ENCODE measurements around the gene C17orf50.

Gene C17orf50

DNA sequence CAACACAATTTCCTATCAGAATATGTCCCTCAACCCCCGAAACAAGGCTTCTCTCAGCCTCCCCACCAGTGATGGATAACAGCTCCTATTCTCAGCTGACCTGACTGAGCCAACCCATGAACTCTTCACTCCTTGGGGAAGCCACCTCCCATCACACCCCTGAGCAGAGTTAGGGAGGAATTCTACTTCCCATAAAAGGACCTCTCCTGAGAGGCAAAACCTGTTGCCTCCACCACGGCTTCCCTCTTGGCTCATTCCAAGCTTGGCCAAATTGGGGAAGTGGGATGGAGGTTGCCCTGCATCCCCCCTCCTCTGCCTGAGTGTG lies 34.9 kb upstream of the C17orf50 start:
- H3K4me1 ChIP-seq (ENCODE audit: control insufficient read depth, insufficient read depth, low read length, poor library complexity, severe bottlenecking), result peaks cover 4% of the 10 kb centered on the region
- H3K9me3 ChIP-seq (ENCODE audit: control insufficient read depth, low read length), result no peaks in the 10 kb centered on the region
- H3K27me3 ChIP-seq (replicated peaks; ENCODE audit: control insufficient read depth, insufficient read depth, low read length, poor library complexity, severe bottlenecking), result no peaks in the 10 kb centered on the region
- no peak overlapping the region for H3K27ac ChIP-seq (ENCODE audit: insufficient read depth, low read length, poor library complexity, severe bottlenecking)
- peaks cover 50% of the 10 kb centered on the region for H3K36me3 ChIP-seq (ENCODE audit: control insufficient read depth, insufficient read depth, low read length)
- H3K4me3 ChIP-seq (ENCODE audit: insufficient read depth, low read depth, low read length, poor library complexity, severe bottlenecking), result no peak overlapping the region
- no peak for DNase-seq

DNA sequence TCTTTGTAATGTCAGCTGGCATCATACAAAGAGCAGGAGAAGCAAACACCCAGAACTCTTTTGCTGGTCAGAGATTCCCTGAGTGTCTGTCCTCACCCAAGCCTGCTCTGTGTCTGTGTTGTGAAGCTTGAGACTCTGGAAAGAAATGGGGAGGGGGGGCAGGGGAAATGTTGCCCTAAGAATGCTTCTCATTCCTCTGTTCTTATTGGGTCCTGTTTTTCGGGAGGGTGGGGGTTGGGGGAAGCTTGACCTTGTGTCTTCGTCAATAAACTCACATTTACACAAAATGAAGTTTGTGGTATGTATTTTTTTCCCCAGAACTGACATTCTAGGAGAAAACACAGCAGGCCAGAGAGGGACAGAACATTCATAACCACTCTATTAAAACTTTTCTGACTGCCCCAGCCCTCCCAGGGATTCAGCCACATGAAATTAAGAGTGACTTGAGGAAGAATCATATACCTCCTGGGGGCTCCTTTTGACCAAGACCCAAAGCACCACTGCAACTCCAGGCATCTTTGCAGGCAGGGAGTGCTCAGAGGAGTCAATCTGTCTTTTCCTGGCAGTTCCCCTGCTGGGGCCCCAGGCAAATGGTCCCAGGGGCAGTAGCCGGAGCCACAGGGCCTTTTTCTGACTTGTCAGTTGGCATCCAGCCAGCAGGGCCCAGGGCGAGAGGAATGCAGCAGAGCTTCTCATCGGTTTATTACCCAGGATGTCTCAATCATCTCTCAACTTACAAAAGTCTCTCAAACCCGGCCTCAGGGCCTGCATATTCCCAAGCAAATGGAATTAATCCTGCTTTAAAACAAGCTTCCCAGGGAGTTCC lies 34.3 kb upstream of the C17orf50 start:
- DNase-seq, result no peak
- Histone ChIP-seq H3K4me1 (ENCODE audit: control insufficient read depth, insufficient read depth, low read length, poor library complexity, severe bottlenecking) (peaks cover 9% of the 10 kb centered on the region), H3K27me3 (replicated peaks; ENCODE audit: control insufficient read depth, insufficient read depth, low read length, poor library complexity, severe bottlenecking) (no peaks in the 10 kb centered on the region), H3K36me3 (ENCODE audit: control insufficient read depth, insufficient read depth, low read length) (peaks cover 46% of the 10 kb centered on the region), H3K4me3 (ENCODE audit: insufficient read depth, low read depth, low read length, poor library complexity, severe bottlenecking) (no peak overlapping the region), H3K27ac (ENCODE audit: insufficient read depth, low read length, poor library complexity, severe bottlenecking) (no peak overlapping the region), H3K9me3 (ENCODE audit: control insufficient read depth, low read length) (no peaks in the 10 kb centered on the region)

DNA sequence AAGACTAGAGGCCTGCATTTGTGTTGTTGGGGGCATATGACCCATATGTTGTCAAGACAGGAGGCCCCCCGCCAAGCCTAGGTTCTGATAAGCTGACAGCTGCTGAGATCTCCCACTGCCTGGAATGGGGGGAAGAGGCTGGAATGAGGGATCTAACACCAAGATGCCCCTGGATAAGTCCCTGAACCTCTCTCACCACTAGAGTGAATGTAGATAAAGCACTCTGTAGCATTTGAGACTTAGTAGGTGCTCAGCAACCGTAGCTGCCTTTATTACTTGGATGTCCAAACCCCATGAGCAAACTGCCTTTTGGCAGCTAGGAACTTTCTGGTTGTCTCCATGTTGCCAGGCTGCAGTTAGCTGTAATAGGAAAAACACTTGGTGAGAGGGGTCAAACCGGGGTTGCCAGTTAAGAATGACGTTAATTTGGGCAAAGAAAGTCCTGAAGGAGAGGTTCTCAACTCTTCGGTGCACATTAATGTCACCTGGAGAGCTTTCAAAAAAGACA lies 33.7 kb upstream of the C17orf50 start:
- no peaks in the 10 kb centered on the region for H3K27me3 ChIP-seq (replicated peaks; ENCODE audit: control insufficient read depth, insufficient read depth, low read length, poor library complexity, severe bottlenecking)
- peaks cover 9% of the 10 kb centered on the region for H3K4me1 ChIP-seq (ENCODE audit: control insufficient read depth, insufficient read depth, low read length, poor library complexity, severe bottlenecking)
- no peak overlapping the region for H3K27ac ChIP-seq (ENCODE audit: insufficient read depth, low read length, poor library complexity, severe bottlenecking)
- DNase-seq, result no peak
- H3K9me3 ChIP-seq (ENCODE audit: control insufficient read depth, low read length), result no peaks in the 10 kb centered on the region
- peaks cover 40% of the 10 kb centered on the region for H3K36me3 ChIP-seq (ENCODE audit: control insufficient read depth, insufficient read depth, low read length)
- H3K4me3 ChIP-seq (ENCODE audit: insufficient read depth, low read depth, low read length, poor library complexity, severe bottlenecking), result no peak overlapping the region

DNA sequence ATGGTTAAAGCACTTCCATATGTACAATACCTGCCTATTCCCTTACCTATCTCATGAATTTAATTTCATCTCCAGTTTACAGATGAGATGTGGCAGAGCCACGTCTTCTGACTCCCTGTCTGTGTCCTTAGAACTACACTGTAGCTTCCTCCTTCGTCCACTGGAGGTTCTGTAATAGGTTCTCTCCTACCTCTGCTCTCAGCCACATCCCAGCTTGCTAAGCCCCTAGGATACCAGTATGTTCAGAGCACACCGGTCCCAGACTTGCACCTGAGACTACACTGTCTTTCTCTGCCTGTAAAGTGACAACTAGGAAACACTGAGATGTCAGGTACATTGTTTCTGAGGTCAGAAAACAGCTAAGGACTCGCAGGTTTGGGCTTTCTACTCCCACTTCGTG lies 33.1 kb upstream of the C17orf50 start:
- peaks cover 9% of the 10 kb centered on the region for H3K4me1 ChIP-seq (ENCODE audit: control insufficient read depth, insufficient read depth, low read length, poor library complexity, severe bottlenecking)
- no peak overlapping the region for H3K27ac ChIP-seq (ENCODE audit: insufficient read depth, low read length, poor library complexity, severe bottlenecking)
- H3K27me3 ChIP-seq (replicated peaks; ENCODE audit: control insufficient read depth, insufficient read depth, low read length, poor library complexity, severe bottlenecking), result no peaks in the 10 kb centered on the region
- H3K4me3 ChIP-seq (ENCODE audit: insufficient read depth, low read depth, low read length, poor library complexity, severe bottlenecking), result no peak overlapping the region
- H3K9me3 ChIP-seq (ENCODE audit: control insufficient read depth, low read length), result no peaks in the 10 kb centered on the region
- no peak for DNase-seq
- H3K36me3 ChIP-seq (ENCODE audit: control insufficient read depth, insufficient read depth, low read length), result peaks cover 38% of the 10 kb centered on the region

DNA sequence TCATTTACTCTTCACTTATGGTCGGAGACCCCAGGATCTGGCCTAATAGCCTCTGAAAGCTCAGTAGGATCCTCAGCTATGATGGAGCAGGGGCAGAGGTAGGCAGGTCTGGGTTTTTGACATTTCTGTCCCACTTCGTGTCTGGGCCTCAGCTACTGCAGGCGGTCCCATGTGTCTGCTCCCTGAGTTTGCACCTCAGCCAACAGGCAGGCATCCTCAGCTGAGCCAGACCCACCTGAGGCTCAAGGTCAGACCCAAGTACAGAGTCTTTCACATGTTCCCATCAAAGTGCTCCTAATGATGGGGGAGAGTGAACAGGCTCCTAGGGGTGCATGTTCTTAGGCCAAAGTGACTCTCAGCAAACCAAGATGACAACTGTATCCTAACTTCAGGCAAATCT lies 32.1 kb upstream of the C17orf50 start:
- Histone ChIP-seq H3K27ac (ENCODE audit: insufficient read depth, low read length, poor library complexity, severe bottlenecking) (no peak overlapping the region), H3K27me3 (replicated peaks; ENCODE audit: control insufficient read depth, insufficient read depth, low read length, poor library complexity, severe bottlenecking) (no peaks in the 10 kb centered on the region), H3K36me3 (ENCODE audit: control insufficient read depth, insufficient read depth, low read length) (peaks cover 29% of the 10 kb centered on the region), H3K4me3 (ENCODE audit: insufficient read depth, low read depth, low read length, poor library complexity, severe bottlenecking) (no peak overlapping the region), H3K9me3 (ENCODE audit: control insufficient read depth, low read length) (no peaks in the 10 kb centered on the region), H3K4me1 (ENCODE audit: control insufficient read depth, insufficient read depth, low read length, poor library complexity, severe bottlenecking) (peaks cover 9% of the 10 kb centered on the region)
- DNase-seq, result no peak

DNA sequence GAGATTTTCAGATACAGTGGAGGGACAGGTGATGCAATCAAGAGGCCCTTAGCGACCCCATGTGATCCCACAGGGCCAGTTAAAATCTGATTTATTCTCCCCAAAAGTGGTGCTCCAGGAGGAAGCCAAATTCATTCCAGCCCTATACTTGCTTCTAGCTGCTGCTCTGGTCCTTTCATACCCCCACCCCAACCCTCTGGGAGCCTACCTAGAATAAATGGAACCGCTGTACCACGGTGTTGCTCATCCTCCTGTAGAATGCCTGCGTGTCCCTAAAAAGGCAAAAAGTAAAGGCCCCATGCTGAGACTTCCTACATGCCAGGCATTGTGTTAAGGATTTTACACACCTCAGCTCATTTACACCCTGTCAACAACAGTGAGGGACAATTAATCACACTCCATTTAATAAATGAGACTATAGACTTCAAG lies 31.3 kb upstream of the C17orf50 start:
- no peak overlapping the region for H3K4me3 ChIP-seq (ENCODE audit: insufficient read depth, low read depth, low read length, poor library complexity, severe bottlenecking)
- H3K36me3 ChIP-seq (ENCODE audit: control insufficient read depth, insufficient read depth, low read length), result peaks cover 20% of the 10 kb centered on the region
- peaks cover 9% of the 10 kb centered on the region for H3K4me1 ChIP-seq (ENCODE audit: control insufficient read depth, insufficient read depth, low read length, poor library complexity, severe bottlenecking)
- H3K27me3 ChIP-seq (replicated peaks; ENCODE audit: control insufficient read depth, insufficient read depth, low read length, poor library complexity, severe bottlenecking), result no peaks in the 10 kb centered on the region
- no peak overlapping the region for H3K27ac ChIP-seq (ENCODE audit: insufficient read depth, low read length, poor library complexity, severe bottlenecking)
- no peak for DNase-seq
- H3K9me3 ChIP-seq (ENCODE audit: control insufficient read depth, low read length), result no peaks in the 10 kb centered on the region

DNA sequence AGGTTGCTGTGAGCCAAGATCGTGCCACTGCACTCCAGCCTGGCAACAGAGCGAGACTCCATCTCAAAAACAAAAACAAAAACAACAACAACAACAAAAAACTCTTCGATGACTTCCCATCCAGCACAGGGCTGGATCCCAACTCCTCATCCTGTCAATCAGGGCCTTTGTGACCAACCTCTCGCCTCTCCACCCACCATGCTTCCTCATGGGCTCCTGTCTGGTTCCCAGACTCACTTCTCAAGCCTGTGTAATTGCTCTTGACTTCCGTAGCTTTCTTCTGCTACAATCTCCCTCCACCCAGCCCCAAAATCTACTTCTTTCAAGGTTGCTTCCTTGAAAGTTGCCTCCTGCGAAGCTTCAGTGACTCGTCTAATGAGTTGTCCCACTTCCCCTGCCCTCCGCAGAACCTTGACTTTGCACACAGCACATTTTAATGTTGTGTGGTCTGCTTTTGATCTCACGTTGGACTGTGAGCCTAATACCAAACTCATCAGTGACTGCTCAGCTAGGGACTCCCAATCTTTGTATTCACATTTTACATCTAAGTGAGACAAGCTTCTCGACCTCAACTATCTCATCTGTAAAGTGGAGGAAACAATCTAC lies 30.2 kb upstream of the C17orf50 start:
- Histone ChIP-seq H3K9me3 (ENCODE audit: control insufficient read depth, low read length) (no peaks in the 10 kb centered on the region), H3K4me3 (ENCODE audit: insufficient read depth, low read depth, low read length, poor library complexity, severe bottlenecking) (no peak overlapping the region), H3K27me3 (replicated peaks; ENCODE audit: control insufficient read depth, insufficient read depth, low read length, poor library complexity, severe bottlenecking) (no peaks in the 10 kb centered on the region), H3K36me3 (ENCODE audit: control insufficient read depth, insufficient read depth, low read length) (peaks cover 10% of the 10 kb centered on the region), H3K27ac (ENCODE audit: insufficient read depth, low read length, poor library complexity, severe bottlenecking) (no peak overlapping the region), H3K4me1 (ENCODE audit: control insufficient read depth, insufficient read depth, low read length, poor library complexity, severe bottlenecking) (peaks cover 9% of the 10 kb centered on the region)
- no peak for DNase-seq

DNA sequence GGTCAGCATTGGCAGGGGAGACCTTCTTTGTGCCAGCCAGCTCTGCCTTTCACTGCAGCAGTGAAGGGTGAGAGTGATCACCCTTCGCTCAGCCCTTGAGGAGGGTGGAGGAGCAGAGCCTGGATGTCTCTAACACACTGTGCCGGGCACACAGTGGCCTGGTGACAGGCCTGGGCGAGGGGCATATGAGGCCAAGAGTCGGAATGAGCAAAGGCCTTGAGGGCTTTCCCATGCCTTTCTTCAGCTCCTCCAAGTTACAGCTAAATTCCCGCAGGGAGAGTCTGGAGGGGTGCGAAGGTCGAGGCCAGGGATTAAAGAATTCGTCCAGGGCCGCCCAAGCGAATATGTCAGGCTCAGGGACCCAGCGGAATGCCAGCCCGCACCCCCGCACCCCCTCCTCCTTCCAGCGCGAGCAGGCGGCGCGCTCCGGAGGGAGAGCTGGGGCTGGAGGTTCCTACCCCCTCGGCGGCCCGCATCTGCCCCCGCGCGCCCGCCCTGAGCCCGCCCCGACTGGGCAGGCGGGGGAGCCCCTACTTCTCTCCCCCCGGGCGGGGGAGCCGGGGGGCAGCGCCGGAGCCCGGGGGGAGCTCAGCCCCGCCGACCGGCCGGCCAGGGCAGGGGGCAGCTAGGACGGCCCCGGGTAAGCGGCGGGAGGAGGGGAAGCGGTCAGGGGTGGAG lies 29.3 kb upstream of the C17orf50 start, which contains the start of gene RASL10B:
Gene RASL10B, plus strand, starts transcription at position 401 of the 678 bp plus-strand sequence. CDS start 3,546 bp downstream, outside the sequence.
- Histone ChIP-seq H3K4me1 (ENCODE audit: control insufficient read depth, insufficient read depth, low read length, poor library complexity, severe bottlenecking) (peaks cover 9% of the 10 kb centered on the region), H3K27me3 (replicated peaks; ENCODE audit: control insufficient read depth, insufficient read depth, low read length, poor library complexity, severe bottlenecking) (no peaks in the 10 kb centered on the region), H3K4me3 (ENCODE audit: insufficient read depth, low read depth, low read length, poor library complexity, severe bottlenecking) (peak within 1 kb of the TSS; percentile 48), H3K36me3 (ENCODE audit: control insufficient read depth, insufficient read depth, low read length) (peaks cover 3% of the 10 kb centered on the region), H3K27ac (ENCODE audit: insufficient read depth, low read length, poor library complexity, severe bottlenecking) (no peak within 1 kb of the TSS), H3K9me3 (ENCODE audit: control insufficient read depth, low read length) (no peaks in the 10 kb centered on the region)
- no peak for DNase-seq

DNA sequence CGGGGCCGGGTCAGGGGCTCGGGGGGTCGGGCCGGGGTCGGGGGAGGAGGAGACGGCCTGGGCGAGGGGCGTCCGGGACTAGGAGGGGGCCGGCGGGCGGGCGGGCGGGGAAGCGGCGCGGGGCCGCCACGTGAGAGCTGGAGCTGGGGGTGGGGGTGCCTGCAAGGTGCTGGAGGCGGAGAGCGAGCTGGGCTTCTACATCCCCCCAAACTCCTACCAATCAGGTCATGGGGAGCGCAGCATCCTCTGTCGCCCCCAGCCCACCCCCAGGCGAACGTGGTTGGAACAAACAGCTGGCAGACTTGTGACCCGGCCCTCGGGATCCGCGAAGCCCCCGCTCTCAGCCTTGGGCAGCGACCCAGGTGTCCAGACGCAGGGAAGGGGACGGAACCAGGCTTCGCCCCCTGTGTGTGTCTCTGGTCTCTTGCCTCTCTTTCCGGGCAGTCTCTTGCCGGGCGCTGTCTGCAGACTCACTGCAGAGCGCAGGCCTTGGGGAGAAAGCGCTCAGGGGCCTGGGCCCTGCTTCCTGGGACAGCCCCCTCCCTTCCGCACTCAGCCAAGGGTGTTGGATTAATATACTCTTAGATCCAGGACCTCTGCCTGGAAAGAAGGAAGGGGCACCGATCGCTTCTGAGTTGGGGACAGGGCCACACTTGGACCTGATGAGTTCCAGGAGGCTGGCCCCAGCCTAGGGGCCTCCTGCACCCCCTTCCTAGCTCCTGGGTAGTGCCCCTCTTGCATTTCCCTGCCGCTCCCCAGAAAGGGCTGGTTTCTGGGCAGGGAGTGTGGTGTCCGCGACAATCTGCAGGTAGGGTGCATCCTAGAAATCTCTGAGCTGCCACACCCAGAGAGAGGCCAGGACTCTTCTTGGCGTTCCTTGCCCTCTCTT lies 28.5 kb upstream of the C17orf50 start:
- Histone ChIP-seq H3K36me3 (ENCODE audit: control insufficient read depth, insufficient read depth, low read length) (no peaks in the 10 kb centered on the region), H3K4me3 (ENCODE audit: insufficient read depth, low read depth, low read length, poor library complexity, severe bottlenecking) (no peak overlapping the region), H3K27ac (ENCODE audit: insufficient read depth, low read length, poor library complexity, severe bottlenecking) (no peak overlapping the region), H3K27me3 (replicated peaks; ENCODE audit: control insufficient read depth, insufficient read depth, low read length, poor library complexity, severe bottlenecking) (no peaks in the 10 kb centered on the region), H3K9me3 (ENCODE audit: control insufficient read depth, low read length) (no peaks in the 10 kb centered on the region), H3K4me1 (ENCODE audit: control insufficient read depth, insufficient read depth, low read length, poor library complexity, severe bottlenecking) (peaks cover 9% of the 10 kb centered on the region)
- no peak for DNase-seq

Measured in effector memory CD4-positive, alpha-beta T cell (primary cell).